Upper lobe of left lung (tissue), 6 donors: ENCODE measurements around the gene MEGF6. TPM values are rescaled to one million over a fixed set of nuclear protein-coding genes. Genes with fewer than 3 reads are reported as not detected.
A peak's percentile ranks its signal among the peaks of the same experiment; 100 is the strongest.

Source experiments
- ATAC-seq, 2 donors: fragments of 200-7000 bp; cut with Tn5 transposase; one replicate each; pipeline ENCODE4 v1.9.1; 2022; ENCODE audit warnings: mild to moderate bottlenecking in 2 of 2, moderate library complexity in 2 of 2; ENCODE audit not compliant: low FRiP score in 2 of 2
- DNase-seq, 2 donors: peaks; one replicate each; pipeline ENCODE4 v3.0.0-alpha.2; 2019 to 2020
- H3K27ac ChIP-seq, 4 donors: fragments of 200-600 bp; sonication (generic); one replicate each; pipeline ENCODE4 v1.5.1; 2016 to 2019
- H3K27me3 ChIP-seq, 4 donors: fragments of 200-600 bp; sonication (generic); one replicate each; pipeline ENCODE4 v1.5.1; 2017 to 2019
- H3K36me3 ChIP-seq, 4 donors: fragments of 200-600 bp; sonication (generic); one replicate each; pipeline ENCODE4 v1.5.1; 2016 to 2019
- H3K4me1 ChIP-seq, 4 donors: fragments of 200-600 bp; sonication (generic); one replicate each; pipeline ENCODE4 v1.5.1; 2018 to 2019
- H3K4me3 ChIP-seq, 4 donors: fragments of 200-600 bp; sonication (generic); one replicate each; pipeline ENCODE4 v1.5.1; 2017 to 2019; ENCODE audit warnings: mild to moderate bottlenecking in 2 of 4, moderate library complexity in 1 of 4
- H3K9me3 ChIP-seq, 4 donors: fragments of 200-600 bp; sonication (generic); one replicate each; pipeline ENCODE4 v1.5.1; 2018 to 2019
- CTCF ChIP-seq, 6 experiments: fragments of 450-650 bp in 4 of 6; fragments of 200-600 bp in 2 of 6; sonication (generic) in 2 of 6; IDR thresholded peaks; one replicate each; pipeline ENCODE4 v1.5.1; 2016 to 2019; ENCODE audit warnings: antibody characterized with exemption in 6 of 6
- EP300 ChIP-seq, 4 donors: sonication (generic); formaldehyde crosslinking; IDR thresholded peaks; one replicate each; pipeline ENCODE4 v1.5.1; 2017; ENCODE audit warnings: antibody characterized with exemption in 4 of 4, control low read depth in 2 of 4
- POLR2A ChIP-seq, 4 donors: fragments of 450-650 bp; IDR thresholded peaks; one replicate each; pipeline ENCODE4 v1.5.1; 2016 to 2017; ENCODE audit warnings: antibody characterized with exemption in 4 of 4, mild to moderate bottlenecking in 2 of 4
- POLR2AphosphoS5 ChIP-seq, 2 donors: sonication (generic); formaldehyde crosslinking; IDR thresholded peaks; one replicate each; pipeline ENCODE4 v1.5.1; 2017; ENCODE audit warnings: antibody characterized with exemption in 2 of 2
- WGBS, 2 donors: methylation state at CpG; one replicate each; pipeline ENCODE4 v1.1.5; 2017 to 2018; 5-methylcytosine and 5-hydroxymethylcytosine counted together
- total RNA-seq, 6 donors: library from RNA; depleted of rRNA in 4 of 6; stranded (reverse); fragments of >200 nt in 4 of 6; gene quantifications; one replicate each; pipeline versions ENCODE4 v1.1.0 to v1.2.1, GENCODE V29; 2016 to 2021
- donor health status: DM: no; HTN: no; CAD: no; lungs with moderate emphysema.
- donor health status: DM: no; HTN: yes; CAD: no; lungs with severe emphysema.

MEGF6 gene
- total RNA-seq, 6 donors from 2014 or later: 23.8 to 128 (median 83.5) TPM

DNA sequence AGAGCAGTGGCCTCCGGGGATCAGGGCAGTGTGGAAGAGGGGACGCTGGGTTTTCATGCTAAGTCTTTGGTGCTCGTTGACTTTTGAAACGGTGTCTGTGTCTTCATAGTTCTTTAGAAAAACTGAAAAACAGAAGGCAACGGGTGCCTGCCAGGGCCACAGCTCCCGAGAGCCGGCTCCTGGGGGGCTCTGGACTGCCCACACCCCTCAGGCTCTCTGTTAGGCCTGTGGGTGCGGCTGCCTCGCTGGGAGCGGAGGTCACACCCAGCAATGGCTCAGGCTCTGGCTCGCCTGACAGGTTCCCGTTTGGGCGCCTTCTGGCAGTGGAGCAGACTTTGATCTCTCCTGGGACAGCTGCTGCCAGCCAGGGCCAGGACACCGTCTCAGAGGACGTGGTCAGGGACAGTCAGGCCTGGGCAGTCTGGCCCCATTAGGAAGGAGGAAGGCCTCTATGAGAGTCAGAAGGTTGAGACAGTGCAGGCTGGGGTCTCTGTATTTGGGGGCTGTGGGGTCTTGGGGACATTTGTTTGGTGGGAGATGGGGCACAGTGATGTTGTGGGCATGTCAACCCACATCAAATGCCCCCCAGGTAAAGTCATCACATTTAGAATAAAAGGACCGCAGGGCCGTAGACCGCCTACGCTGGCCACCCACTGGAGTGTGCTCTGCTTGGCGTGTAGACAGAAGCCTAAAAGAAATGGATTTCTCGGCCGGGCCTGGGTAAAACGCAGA lies 151.2 kb downstream of the MEGF6 start:
- no peak overlapping the region for H3K27ac ChIP-seq

DNA sequence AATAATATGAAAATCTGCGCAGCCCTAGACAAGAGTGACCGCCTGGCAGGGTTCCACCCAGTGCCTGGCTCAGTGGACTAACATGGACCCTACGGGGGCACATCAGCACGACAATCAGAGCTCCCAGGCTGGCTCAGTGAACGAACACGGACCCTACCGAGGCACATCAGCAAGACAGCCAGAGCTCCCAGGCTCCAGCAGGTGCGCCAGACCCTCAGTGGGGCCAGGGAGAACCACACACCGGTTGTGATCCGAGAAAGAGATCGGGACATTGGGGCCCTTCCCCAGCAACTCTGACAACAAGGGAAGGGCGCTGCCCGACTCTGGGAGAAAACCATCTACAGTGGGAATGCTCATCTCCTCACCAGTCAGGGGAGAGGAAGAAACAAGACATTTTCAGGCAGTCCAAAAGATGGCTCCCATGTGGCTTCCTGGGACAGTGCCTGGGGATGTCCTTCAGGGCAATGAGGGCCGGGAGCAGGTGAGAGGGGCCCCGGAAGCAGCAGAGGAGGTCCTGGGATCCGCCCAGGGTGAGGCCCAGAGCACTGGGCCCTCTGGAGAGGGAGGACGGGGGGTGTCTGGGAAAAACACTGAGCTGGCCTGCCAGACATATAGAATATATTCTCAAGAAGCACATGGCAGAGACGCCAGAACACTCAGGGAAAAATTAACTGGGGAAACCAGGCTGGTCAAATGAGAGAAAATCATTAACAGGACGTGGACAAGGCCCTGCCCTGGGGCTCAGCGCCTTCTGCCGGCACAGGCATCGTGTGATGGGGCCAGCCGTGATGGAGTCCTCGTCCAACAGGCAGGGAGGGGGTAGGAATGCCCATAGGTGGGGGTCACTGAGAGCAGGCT lies 152.0 kb downstream of the MEGF6 start:
- ATAC-seq (no peak), DNase-seq (peak in 1 of 2 donors; percentile 43)
- TF ChIP-seq POLR2AphosphoS5 (IDR thresholded peaks at IDR 0.05) (no peak), POLR2A (IDR thresholded peaks at IDR 0.05) (no peak), CTCF (IDR thresholded peaks at IDR 0.05) (no peak)
- WGBS, 2 donors: 89 to 90% methylated on average over 21 to 24 of the region's 24 CpGs
- Histone ChIP-seq H3K4me3 (no peak overlapping the region), H3K27ac (peak overlapping the region in 1 of 4 donors; percentile 20), H3K27me3 (peaks cover 0 to 6% (median 0%) of the 10 kb centered on the region in 4 donors), H3K9me3 (no peaks in the 10 kb centered on the region), H3K4me1 (peaks cover 9 to 22% (median 20%) of the 10 kb centered on the region in 4 donors), H3K36me3 (no peaks in the 10 kb centered on the region)

More for the DNA sequence above, 151.2 kb downstream of the MEGF6 start:
- Histone ChIP-seq H3K4me1 (peaks cover 4 to 14% (median 13%) of the 10 kb centered on the region in 4 donors), H3K36me3 (no peaks in the 10 kb centered on the region), H3K4me3 (no peak overlapping the region), H3K27me3 (no peaks in the 10 kb centered on the region), H3K9me3 (no peaks in the 10 kb centered on the region)
- TF ChIP-seq POLR2AphosphoS5 (IDR thresholded peaks at IDR 0.05) (no peak), EP300 (IDR thresholded peaks at IDR 0.05) (no peak), CTCF (IDR thresholded peaks at IDR 0.05) (no peak), POLR2A (IDR thresholded peaks at IDR 0.05) (no peak)
- DNase-seq (peak in 1 of 2 donors; percentile 62), ATAC-seq (peak in 1 of 2 donors; percentile 3)
- 88 to 95% methylated on average over 15 to 23 of the region's 23 CpGs for WGBS, 2 donors

DNA sequence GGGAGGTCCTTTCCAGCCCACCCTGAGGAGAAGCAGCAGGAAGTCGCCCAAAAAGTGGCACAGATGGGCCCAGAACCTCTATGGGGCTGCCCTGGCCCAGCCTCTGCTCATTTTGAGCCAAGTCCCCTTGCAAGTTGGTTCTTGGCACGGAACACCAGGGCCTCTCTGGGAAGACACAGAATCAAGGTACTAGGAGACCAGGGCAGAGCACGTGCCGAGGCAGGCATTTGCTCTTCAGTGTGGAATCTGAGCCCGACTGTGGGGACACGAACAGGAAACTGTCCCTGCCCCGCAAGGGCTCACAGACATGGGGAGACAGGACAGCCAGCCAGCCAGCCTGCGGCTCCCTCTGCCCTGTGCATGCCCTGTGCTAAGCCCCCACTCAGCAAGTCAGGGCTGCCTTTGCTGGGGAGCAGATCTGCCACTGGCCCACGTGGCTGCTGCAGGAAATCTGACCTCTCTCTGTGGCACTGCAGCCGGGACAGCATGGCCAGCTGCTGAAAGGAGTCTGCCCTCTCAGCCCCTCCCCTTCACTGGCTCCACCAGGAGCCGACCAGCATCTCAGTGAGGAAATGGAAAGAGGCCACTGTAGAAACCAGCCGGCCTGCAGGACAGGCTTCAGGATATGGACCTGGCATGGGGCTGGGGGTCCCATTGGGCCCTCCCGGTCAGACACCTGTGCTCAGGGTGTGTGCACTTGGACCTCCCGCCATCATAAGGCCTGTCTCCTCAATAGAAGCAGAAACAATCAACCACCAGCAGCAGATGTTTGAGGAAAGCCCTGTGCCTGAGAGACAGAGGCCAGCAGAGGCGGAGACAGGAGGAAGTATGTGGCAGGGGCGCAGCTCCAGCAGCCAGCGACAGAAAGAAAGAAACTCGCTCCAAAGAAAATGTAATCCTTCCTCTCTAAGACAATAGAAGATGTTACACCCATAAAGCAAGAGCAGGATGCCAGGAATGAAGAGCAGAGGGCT lies 153.1 kb downstream of the MEGF6 start:
- DNase-seq (peak in 1 of 2 donors; percentile 56), ATAC-seq (no peak)
- Histone ChIP-seq H3K4me3 (no peak overlapping the region), H3K4me1 (peaks cover 20 to 31% (median 29%) of the 10 kb centered on the region in 4 donors), H3K9me3 (no peaks in the 10 kb centered on the region), H3K27me3 (peaks cover 0 to 12% (median 0%) of the 10 kb centered on the region in 4 donors), H3K27ac (peak overlapping the region in 2 of 4 donors; percentile 15 to 20), H3K36me3 (no peaks in the 10 kb centered on the region)
- TF ChIP-seq CTCF (IDR thresholded peaks at IDR 0.05): no peak
- no peak for TF ChIP-seq POLR2AphosphoS5 (IDR thresholded peaks at IDR 0.05)
- TF ChIP-seq POLR2A (IDR thresholded peaks at IDR 0.05): no peak
- TF ChIP-seq EP300 (IDR thresholded peaks at IDR 0.05): no peak
- WGBS, 2 donors: 22 to 52% methylated on average over 8 to 17 of the region's 18 CpGs
